ENCODE data around the gene LETM1. TPM values are rescaled to one million over a fixed set of nuclear protein-coding genes. Genes with fewer than 3 reads are reported as not detected.

The LETM1 gene
- total and polyA plus RNA-seq, 2 donors (not counting 1 experiment from before 2014, with no cell fraction given): 28.5 to 45.1 TPM

- H3K9me3 ChIP-seq (ENCODE audit: control extremely low read depth in 1 of 3, control insufficient read depth in 2 of 3, insufficient read depth in 1 of 3, low read length in 2 of 3): no peaks in the 10 kb centered on the region
- no peak overlapping the region for H3K4me3 Mint-ChIP-seq
- no peak overlapping the region for H3K4me3 ChIP-seq (ENCODE audit: control extremely low read depth in 1 of 5, extremely low read depth in 1 of 5, insufficient read depth in 1 of 5, low read depth in 2 of 5, low read length in 4 of 5)
- H3K4me1 Mint-ChIP-seq: no peaks in the 10 kb centered on the region
- TF ChIP-seq EZH2 (IDR thresholded peaks at IDR 0.05; ENCODE audit: borderline replicate concordance, insufficient read depth, low read depth, low read length, poor library complexity, severe bottlenecking): no peak
- no peak for TF ChIP-seq CTCF (IDR thresholded peaks at IDR 0.05)
- 76% methylated on average over 14 of the region's 16 CpGs for WGBS (ENCODE audit: insufficient coverage)
- H4K20me1 ChIP-seq (ENCODE audit: control insufficient read depth, insufficient read depth, low read length, poor library complexity, severe bottlenecking): peaks cover 9% of the 10 kb centered on the region
- H3K27ac ChIP-seq (ENCODE audit: low read length in 2 of 2): no peak overlapping the region
- no peaks in the 10 kb centered on the region for H3K27me3 Mint-ChIP-seq
- DNase-seq (no peak), ATAC-seq (ENCODE audit: low read depth) (no peak)
- no peak overlapping the region for H2AFZ ChIP-seq (ENCODE audit: insufficient read depth, low read depth, low read length, poor library complexity, severe bottlenecking)
- H3K4me2 ChIP-seq (replicated peaks; ENCODE audit: low read depth, low read length, poor library complexity, severe bottlenecking): no peak overlapping the region
- H3K79me2 ChIP-seq (ENCODE audit: control insufficient read depth, insufficient read depth, low read length): no peaks in the 10 kb centered on the region
- no peaks in the 10 kb centered on the region for H3K4me1 ChIP-seq (ENCODE audit: control insufficient read depth in 2 of 2, insufficient read depth in 2 of 2, low read length in 2 of 2)
- ChIA-PET POLR2A (no interaction called here), CTCF (interaction anchor here (1.0 to 6.0 kb wide), 5 partner anchors 55 to 114 kb away, joined by 4 to 73 read pairs (median 19); no protein-coding TSS in a partner anchor)
- no peaks in the 10 kb centered on the region for H3K27me3 ChIP-seq (replicated peaks in 1 of 4; ENCODE audit: control extremely low read depth in 1 of 4, control insufficient read depth in 3 of 4, insufficient read depth in 4 of 4, low read length in 3 of 4)
- no peaks in the 10 kb centered on the region for H3K36me3 ChIP-seq (replicated peaks in 1 of 2; ENCODE audit: control extremely low read depth in 1 of 2, control insufficient read depth in 1 of 2, extremely low read depth in 1 of 2, insufficient read depth in 2 of 2, low read length in 1 of 2)
- intact Hi-C loops (cut with micrococcal nuclease): no loop called here
- no peak overlapping the region for H3K27ac Mint-ChIP-seq
- no peaks in the 10 kb centered on the region for H3K9me3 Mint-ChIP-seq (ENCODE audit: insufficient read depth)
- no peak overlapping the region for H3K9ac ChIP-seq (ENCODE audit: low read length)
Measured at GRCh38 chr4:1807332-1807777, 48.6 kb downstream of the LETM1 start.

GRCh38 chr4:1806596-1807331, 49.2 kb downstream of the LETM1 start:
- CTCF ChIA-PET: interaction anchor here (0.7 to 4.7 kb wide), 3 partner anchors 58 to 113 kb away, joined by 3 to 38 read pairs (median 4); no protein-coding TSS in a partner anchor
- POLR2A ChIA-PET: no interaction called here
- Histone ChIP-seq H3K4me2 (replicated peaks; ENCODE audit: low read depth, low read length, poor library complexity, severe bottlenecking) (no peak overlapping the region), H3K4me3 (ENCODE audit: control extremely low read depth in 1 of 5, extremely low read depth in 1 of 5, insufficient read depth in 1 of 5, low read depth in 2 of 5, low read length in 4 of 5) (no peak overlapping the region), H3K9me3 (ENCODE audit: control extremely low read depth in 1 of 3, control insufficient read depth in 2 of 3, insufficient read depth in 1 of 3, low read length in 2 of 3) (no peaks in the 10 kb centered on the region), H3K9ac (ENCODE audit: low read length) (no peak overlapping the region), H2AFZ (ENCODE audit: insufficient read depth, low read depth, low read length, poor library complexity, severe bottlenecking) (no peak overlapping the region), H3K36me3 (replicated peaks in 1 of 2; ENCODE audit: control extremely low read depth in 1 of 2, control insufficient read depth in 1 of 2, extremely low read depth in 1 of 2, insufficient read depth in 2 of 2, low read length in 1 of 2) (no peaks in the 10 kb centered on the region), H3K27ac (ENCODE audit: low read length in 2 of 2) (no peak overlapping the region), H4K20me1 (ENCODE audit: control insufficient read depth, insufficient read depth, low read length, poor library complexity, severe bottlenecking) (peaks cover 9% of the 10 kb centered on the region), H3K79me2 (ENCODE audit: control insufficient read depth, insufficient read depth, low read length) (no peaks in the 10 kb centered on the region), H3K4me1 (ENCODE audit: control insufficient read depth in 2 of 2, insufficient read depth in 2 of 2, low read length in 2 of 2) (no peaks in the 10 kb centered on the region), H3K27me3 (replicated peaks in 1 of 4; ENCODE audit: control extremely low read depth in 1 of 4, control insufficient read depth in 3 of 4, insufficient read depth in 4 of 4, low read length in 3 of 4) (no peaks in the 10 kb centered on the region)
- 93% methylated on average over 40 of the region's 41 CpGs for WGBS (ENCODE audit: insufficient coverage)
- Mint-ChIP-seq H3K27ac (no peak overlapping the region), H3K27me3 (no peaks in the 10 kb centered on the region), H3K4me3 (no peak overlapping the region), H3K4me1 (no peaks in the 10 kb centered on the region), H3K9me3 (ENCODE audit: insufficient read depth) (no peaks in the 10 kb centered on the region)
- TF ChIP-seq CTCF (IDR thresholded peaks at IDR 0.05): no peak
- TF ChIP-seq EZH2 (IDR thresholded peaks at IDR 0.05; ENCODE audit: borderline replicate concordance, insufficient read depth, low read depth, low read length, poor library complexity, severe bottlenecking): no peak
- no peak for ATAC-seq (ENCODE audit: low read depth)
- intact Hi-C loops (cut with micrococcal nuclease): no loop called here
- no peak for DNase-seq
